IgD-negative memory B cell (primary cell): ENCODE results near the gene SLC6A5. TPM values are rescaled to one million over a fixed set of nuclear protein-coding genes. Genes with fewer than 3 reads are reported as not detected.
A peak's percentile ranks its signal among the peaks of the same experiment; 100 is the strongest.

Experiments used
- H3K27ac Mint-ChIP-seq, 3 donors: one replicate each; pipeline ENCODE4 v1.8.0; 2020 to 2022; ENCODE audit warnings: mild to moderate bottlenecking in 3 of 3, mixed read lengths in 3 of 3, moderate library complexity in 1 of 3
- H3K27me3 Mint-ChIP-seq: one replicate; pipeline ENCODE4 v1.8.0; 2021; ENCODE audit warnings: mixed read lengths
- H3K36me3 Mint-ChIP-seq: one replicate; pipeline ENCODE4 v1.8.0; 2020; ENCODE audit warnings: mild to moderate bottlenecking, mixed read lengths
- H3K4me1 Mint-ChIP-seq, 3 donors: one replicate each; pipeline ENCODE4 v1.8.0; 2020 to 2022; ENCODE audit warnings: mixed read lengths in 3 of 3, mild to moderate bottlenecking in 1 of 3
- H3K4me3 Mint-ChIP-seq, 4 donors: one replicate each; pipeline ENCODE4 v1.8.0; 2020 to 2022; ENCODE audit warnings: mild to moderate bottlenecking in 4 of 4, mixed read lengths in 4 of 4, moderate library complexity in 3 of 4
- H3K9me3 Mint-ChIP-seq, 3 donors: one replicate each; pipeline ENCODE4 v1.8.0; 2020 to 2021; ENCODE audit warnings: mixed read lengths in 3 of 3, mild to moderate bottlenecking in 1 of 3
- polyA plus RNA-seq: library from polyadenylated mRNA; unstranded; fragments of 300-500 nt; fragmentation: Illumina TruSeq; gene quantifications from one replicate; pipeline ENCODE4 v1.2.3, GENCODE V29; 2021

The SLC6A5 gene
- polyA plus RNA-seq, 1 donor from 2014 or later: not detected

GRCh38 chr11:20604864-20605601 lies 5.6 kb downstream of the SLC6A5 start:
- Mint-ChIP-seq H3K27me3 (peaks cover 62% of the 10 kb centered on the region), H3K36me3 (no peaks in the 10 kb centered on the region), H3K4me1 (peaks cover 0 to 1% (median under 1%) of the 10 kb centered on the region in 3 donors), H3K9me3 (peaks cover 0 to 8% (median 1%) of the 10 kb centered on the region in 3 donors), H3K27ac (no peak overlapping the region), H3K4me3 (peak overlapping the region in 1 of 4 donors; percentile 15)

- H3K4me1 Mint-ChIP-seq: peaks cover 0 to 6% (median 6%) of the 10 kb centered on the region in 3 donors
- no peaks in the 10 kb centered on the region for H3K36me3 Mint-ChIP-seq
- H3K27me3 Mint-ChIP-seq: peaks cover 62% of the 10 kb centered on the region
- peaks cover 0 to 3% (median 1%) of the 10 kb centered on the region in 3 donors for H3K9me3 Mint-ChIP-seq
- H3K4me3 Mint-ChIP-seq: no peak overlapping the region
- H3K27ac Mint-ChIP-seq: no peak overlapping the region
Observed at GRCh38 chr11:20605602-20606091, 6.2 kb downstream of the SLC6A5 start.

GRCh38 chr11:20608934-20609333 lies 9.5 kb downstream of the SLC6A5 start:
- H3K9me3 Mint-ChIP-seq: no peaks in the 10 kb centered on the region

GRCh38 chr11:20609727-20610707 lies 10.6 kb downstream of the SLC6A5 start:
- Mint-ChIP-seq H3K27ac (no peak overlapping the region), H3K27me3 (peaks cover 41% of the 10 kb centered on the region), H3K9me3 (no peaks in the 10 kb centered on the region), H3K4me1 (peaks cover 0 to 6% (median 6%) of the 10 kb centered on the region in 3 donors), H3K36me3 (no peaks in the 10 kb centered on the region), H3K4me3 (peak overlapping the region in 2 of 4 donors; percentile 21 to 54)

More at GRCh38 chr11:20608934-20609333, 9.5 kb downstream of the SLC6A5 start:
- Mint-ChIP-seq H3K4me3 (no peak overlapping the region), H3K27ac (no peak overlapping the region), H3K36me3 (no peaks in the 10 kb centered on the region), H3K4me1 (peaks cover 0 to 6% (median 6%) of the 10 kb centered on the region in 3 donors), H3K27me3 (peaks cover 41% of the 10 kb centered on the region)

- Mint-ChIP-seq H3K36me3 (no peaks in the 10 kb centered on the region), H3K27ac (no peak overlapping the region), H3K27me3 (peaks cover 38% of the 10 kb centered on the region), H3K4me3 (no peak overlapping the region), H3K9me3 (no peaks in the 10 kb centered on the region), H3K4me1 (peaks cover 0 to 6% (median 6%) of the 10 kb centered on the region in 3 donors)
Observed at GRCh38 chr11:20610825-20611224, 11.4 kb downstream of the SLC6A5 start.

- no peaks in the 10 kb centered on the region for H3K9me3 Mint-ChIP-seq
- no peak overlapping the region for H3K4me3 Mint-ChIP-seq
- peaks cover 0 to 6% (median 6%) of the 10 kb centered on the region in 3 donors for H3K4me1 Mint-ChIP-seq
- H3K27ac Mint-ChIP-seq: no peak overlapping the region
- H3K27me3 Mint-ChIP-seq: peaks cover 32% of the 10 kb centered on the region
- H3K36me3 Mint-ChIP-seq: no peaks in the 10 kb centered on the region
Observed at GRCh38 chr11:20611445-20611844, 12.0 kb downstream of the SLC6A5 start.

- Mint-ChIP-seq H3K4me1 (peaks cover 0 to 6% (median 6%) of the 10 kb centered on the region in 3 donors), H3K27me3 (peaks cover 31% of the 10 kb centered on the region), H3K27ac (no peak overlapping the region), H3K4me3 (no peak overlapping the region), H3K36me3 (no peaks in the 10 kb centered on the region), H3K9me3 (no peaks in the 10 kb centered on the region)
Observed at GRCh38 chr11:20611892-20612291, 12.5 kb downstream of the SLC6A5 start.

- H3K9me3 Mint-ChIP-seq: no peaks in the 10 kb centered on the region
- peaks cover 0 to 6% (median 6%) of the 10 kb centered on the region in 3 donors for H3K4me1 Mint-ChIP-seq
- no peak overlapping the region for H3K27ac Mint-ChIP-seq
- no peak overlapping the region for H3K4me3 Mint-ChIP-seq
- H3K27me3 Mint-ChIP-seq: peaks cover 31% of the 10 kb centered on the region
- no peaks in the 10 kb centered on the region for H3K36me3 Mint-ChIP-seq
Observed at GRCh38 chr11:20612416-20612815, 13.0 kb downstream of the SLC6A5 start.

GRCh38 chr11:20616920-20617319 lies 17.5 kb downstream of the SLC6A5 start:
- no peaks in the 10 kb centered on the region for H3K4me1 Mint-ChIP-seq
- H3K36me3 Mint-ChIP-seq: no peaks in the 10 kb centered on the region
- no peak overlapping the region for H3K4me3 Mint-ChIP-seq
- H3K27ac Mint-ChIP-seq: no peak overlapping the region
- H3K27me3 Mint-ChIP-seq: peaks cover 14% of the 10 kb centered on the region
- peaks cover 0 to 2% (median 0%) of the 10 kb centered on the region in 3 donors for H3K9me3 Mint-ChIP-seq

- Mint-ChIP-seq H3K27ac (no peak overlapping the region), H3K27me3 (peaks cover 14% of the 10 kb centered on the region), H3K9me3 (peaks cover 0 to 2% (median 0%) of the 10 kb centered on the region in 3 donors), H3K36me3 (no peaks in the 10 kb centered on the region), H3K4me3 (no peak overlapping the region), H3K4me1 (no peaks in the 10 kb centered on the region)
Observed at GRCh38 chr11:20617346-20618005, 18.1 kb downstream of the SLC6A5 start.

GRCh38 chr11:20618083-20618482 lies 18.7 kb downstream of the SLC6A5 start:
- Mint-ChIP-seq H3K36me3 (no peaks in the 10 kb centered on the region), H3K27me3 (peaks cover 14% of the 10 kb centered on the region)

GRCh38 chr11:20620988-20621387 lies 21.6 kb downstream of the SLC6A5 start:
- Mint-ChIP-seq H3K36me3 (no peaks in the 10 kb centered on the region), H3K4me3 (no peak overlapping the region), H3K27ac (no peak overlapping the region), H3K27me3 (peaks cover 8% of the 10 kb centered on the region), H3K9me3 (peaks cover 0 to 2% (median 0%) of the 10 kb centered on the region in 3 donors), H3K4me1 (peaks cover 0 to 3% (median 0%) of the 10 kb centered on the region in 3 donors)

More at GRCh38 chr11:20618083-20618482, 18.7 kb downstream of the SLC6A5 start:
- no peak overlapping the region for H3K4me3 Mint-ChIP-seq
- no peaks in the 10 kb centered on the region for H3K4me1 Mint-ChIP-seq
- H3K9me3 Mint-ChIP-seq: peaks cover 0 to 2% (median 0%) of the 10 kb centered on the region in 3 donors
- no peak overlapping the region for H3K27ac Mint-ChIP-seq

GRCh38 chr11:20621679-20622078 lies 22.3 kb downstream of the SLC6A5 start:
- Mint-ChIP-seq H3K27me3 (peaks cover 12% of the 10 kb centered on the region), H3K4me3 (no peak overlapping the region), H3K9me3 (peaks cover 0 to 2% (median 0%) of the 10 kb centered on the region in 3 donors), H3K36me3 (no peaks in the 10 kb centered on the region), H3K4me1 (peaks cover 0 to 3% (median 0%) of the 10 kb centered on the region in 3 donors), H3K27ac (no peak overlapping the region)

GRCh38 chr11:20623252-20623651 lies 23.8 kb downstream of the SLC6A5 start:
- Mint-ChIP-seq H3K9me3 (no peaks in the 10 kb centered on the region), H3K4me3 (no peak overlapping the region), H3K4me1 (peaks cover 0 to 3% (median 0%) of the 10 kb centered on the region in 3 donors), H3K27me3 (peaks cover 12% of the 10 kb centered on the region), H3K36me3 (no peaks in the 10 kb centered on the region), H3K27ac (peak overlapping the region in 1 of 3 donors; percentile 55)
